Measurements from ENCODE around the gene FGGY.

FGGY gene

GRCh38 chr1:59332983-59333382, 36.1 kb downstream of the FGGY start:
- TF ChIP-seq CTCF (IDR thresholded peaks at IDR 0.05; ENCODE audit: low read depth, low read length, missing control alignments), result no peak
- H3K4me3 ChIP-seq (ENCODE audit: low read depth, low read length), result no peak overlapping the region
- DNase-seq (ENCODE audit: low read depth), result no peak

GRCh38 chr1:59333626-59334277, 36.9 kb downstream of the FGGY start:
- DNase-seq (ENCODE audit: low read depth), result no peak
- TF ChIP-seq CTCF (IDR thresholded peaks at IDR 0.05; ENCODE audit: low read depth, low read length, missing control alignments), result no peak
- no peak overlapping the region for H3K4me3 ChIP-seq (ENCODE audit: low read depth, low read length)

GRCh38 chr1:59340411-59341307, 43.8 kb downstream of the FGGY start:
- H3K4me3 ChIP-seq (ENCODE audit: low read depth, low read length), result no peak overlapping the region

GRCh38 chr1:59342801-59343575, 46.1 kb downstream of the FGGY start:
- no peak for TF ChIP-seq CTCF (IDR thresholded peaks at IDR 0.05; ENCODE audit: low read depth, low read length, missing control alignments)
- DNase-seq (ENCODE audit: low read depth), result no peak
- H3K4me3 ChIP-seq (ENCODE audit: low read depth, low read length), result no peak overlapping the region

More at GRCh38 chr1:59340411-59341307, 43.8 kb downstream of the FGGY start:
- DNase-seq (ENCODE audit: low read depth), result no peak
- no peak for TF ChIP-seq CTCF (IDR thresholded peaks at IDR 0.05; ENCODE audit: low read depth, low read length, missing control alignments)

- no peak overlapping the region for H3K4me3 ChIP-seq (ENCODE audit: low read depth, low read length)
Measured at GRCh38 chr1:59343576-59343840, 46.6 kb downstream of the FGGY start.

GRCh38 chr1:59345221-59345620, 48.3 kb downstream of the FGGY start:
- no peak overlapping the region for H3K4me3 ChIP-seq (ENCODE audit: low read depth, low read length)
- no peak for TF ChIP-seq CTCF (IDR thresholded peaks at IDR 0.05; ENCODE audit: low read depth, low read length, missing control alignments)
- no peak for DNase-seq (ENCODE audit: low read depth)

More at GRCh38 chr1:59343576-59343840, 46.6 kb downstream of the FGGY start:
- DNase-seq (ENCODE audit: low read depth), result no peak
- TF ChIP-seq CTCF (IDR thresholded peaks at IDR 0.05; ENCODE audit: low read depth, low read length, missing control alignments), result no peak
